Lung (tissue), 12 donors: ENCODE data around the gene BIN1. TPM values are rescaled to one million over a fixed set of nuclear protein-coding genes. Genes with fewer than 3 reads are reported as not detected.

ENCODE experiments used
- ATAC-seq: fragments of 200-7000 bp; cut with Tn5 transposase; one replicate; pipeline ENCODE4 v1.9.1; 2020; ENCODE audit warnings: moderate number of reproducible peaks; ENCODE audit not compliant: insufficient read depth, low FRiP score
- DNase-seq, 3 donors: peaks; one replicate each; pipeline ENCODE4 v3.0.0-alpha.2; 2013 to 2017
- H3K27ac ChIP-seq, 2 donors: one replicate each; pipeline ENCODE4 v1.5.1; 2013; ENCODE audit warnings: mild to moderate bottlenecking in 2 of 2, moderate library complexity in 2 of 2, control low read depth in 1 of 2, inconsistent platforms in 1 of 2, low read depth in 1 of 2, low read length in 1 of 2
- H3K27me3 ChIP-seq, 3 donors: one replicate each; pipeline ENCODE4 v1.5.1; 2013; ENCODE audit warnings: low read length in 2 of 3; ENCODE audit not compliant: control insufficient read depth in 3 of 3, insufficient read depth in 3 of 3
- H3K36me3 ChIP-seq, 4 donors: one replicate each; pipeline ENCODE4 v1.5.1; 2013; ENCODE audit warnings: low read length in 4 of 4, mild to moderate bottlenecking in 1 of 4, moderate library complexity in 1 of 4; ENCODE audit not compliant: control insufficient read depth in 4 of 4, insufficient read depth in 4 of 4
- H3K4me1 ChIP-seq, 5 donors: one replicate each; pipeline ENCODE4 v1.5.1; 2013; ENCODE audit warnings: low read length in 5 of 5, mild to moderate bottlenecking in 2 of 5, moderate library complexity in 1 of 5; ENCODE audit not compliant: control insufficient read depth in 5 of 5, insufficient read depth in 5 of 5
- H3K4me3 ChIP-seq: one replicate; pipeline ENCODE4 v1.5.1; 2013; ENCODE audit warnings: mild to moderate bottlenecking, control low read depth, moderate library complexity
- H3K9ac ChIP-seq, 2 donors: one replicate each; pipeline ENCODE4 v1.5.1; 2013; ENCODE audit warnings: low read length in 2 of 2, control low read depth in 1 of 2; ENCODE audit not compliant: insufficient read depth in 1 of 2
- H3K9me3 ChIP-seq, 4 donors: one replicate each; pipeline ENCODE4 v1.5.1; 2013; ENCODE audit warnings: low read length in 3 of 4, mild to moderate bottlenecking in 1 of 4, moderate library complexity in 1 of 4; ENCODE audit not compliant: control insufficient read depth in 4 of 4, insufficient read depth in 3 of 4
- CTCF ChIP-seq: IDR thresholded peaks from 2 replicates; pipeline ENCODE4 v1.5.1; 2012; ENCODE audit warnings: mild to moderate bottlenecking; ENCODE audit errors: control extremely low read depth, extremely low read depth
- WGBS, 2 donors: extraction: QIAGEN DNeasy Blood & Tissue Kit; methylation state at CpG; one replicate each; pipeline ENCODE4 v1.1.7; 2013; 5-methylcytosine and 5-hydroxymethylcytosine counted together
- polyA plus RNA-seq, 2 donors: library from polyadenylated mRNA; stranded (reverse); fragments of 200-250 nt; gene quantifications; one replicate each; pipeline ENCODE4 v1.2.1, GENCODE V29; 2013
- total RNA-seq, 2 donors: library from RNA; depleted of rRNA in 1 of 2; stranded (reverse); fragments of >200 nt in 1 of 2; gene quantifications; one replicate each; pipeline ENCODE4 v1.2.1, GENCODE V29; 2014 to 2021
- donor health status: control.
- donor health status: control.
- donor health status: Bipolar disorder and iron deficiency.
- donor health status: healthy.
- donor health status: DM: yes; HTN: yes; CAD: no.

The BIN1 gene
- total and polyA plus RNA-seq, 4 donors = 28.8 to 41.7 (median 36.2) TPM

- Histone ChIP-seq H3K9ac (no peak overlapping the region), H3K36me3 (peaks cover 0 to 28% (median 8%) of the 10 kb centered on the region in 4 donors), H3K27ac (peak overlapping the region in 1 of 2 donors; percentile 37), H3K4me1 (peaks cover 0 to 47% (median 22%) of the 10 kb centered on the region in 5 donors), H3K27me3 (no peaks in the 10 kb centered on the region), H3K4me3 (no peak overlapping the region), H3K9me3 (no peaks in the 10 kb centered on the region)
- ATAC-seq (no peak), DNase-seq (peak; percentile 65 to 76 (median 72))
- 55 to 56% methylated on average over 19 of the region's 19 CpGs for WGBS, 2 donors
- TF ChIP-seq CTCF = peak; percentile 60
Measured at GRCh38 chr2:127067620-127068350, 39.2 kb downstream of the BIN1 start.

GRCh38 chr2:127066942-127067341 lies 40.0 kb downstream of the BIN1 start:
- no peaks in the 10 kb centered on the region for H3K27me3 ChIP-seq
- ATAC-seq = no peak
- H3K4me1 ChIP-seq = peaks cover 0 to 46% (median 22%) of the 10 kb centered on the region in 5 donors
- 60 to 68% methylated on average over 10 of the region's 10 CpGs for WGBS, 2 donors
- no peaks in the 10 kb centered on the region for H3K9me3 ChIP-seq
- peak overlapping the region in 1 of 2 donors; percentile 37 for H3K27ac ChIP-seq
- peaks cover 0 to 28% (median 10%) of the 10 kb centered on the region in 4 donors for H3K36me3 ChIP-seq
- TF ChIP-seq CTCF = no peak
- H3K9ac ChIP-seq = no peak overlapping the region
- H3K4me3 ChIP-seq = no peak overlapping the region
- peak; percentile 90 to 95 (median 94) for DNase-seq

- H3K27me3 ChIP-seq = no peaks in the 10 kb centered on the region
- H3K9me3 ChIP-seq = no peaks in the 10 kb centered on the region
- DNase-seq (no peak), ATAC-seq (no peak)
- WGBS, 2 donors = 89 to 91% methylated on average over 5 of the region's 5 CpGs
- peaks cover 0 to 46% (median 24%) of the 10 kb centered on the region in 5 donors for H3K4me1 ChIP-seq
- H3K36me3 ChIP-seq = peaks cover 0 to 35% (median 12%) of the 10 kb centered on the region in 4 donors
- no peak overlapping the region for H3K4me3 ChIP-seq
- H3K9ac ChIP-seq = no peak overlapping the region
- H3K27ac ChIP-seq = no peak overlapping the region
- TF ChIP-seq CTCF = no peak
Measured at GRCh38 chr2:127065940-127066318, 41.0 kb downstream of the BIN1 start.
